SK-N-MC (cell line): ENCODE data around the gene TMPRSS9.
"Not testable (repeated sequence)": the region's sequence is repeated elsewhere in the genome, so short reads cannot be mapped to it uniquely, and the experiment has no call there.

Experiments
- DNase-seq: peaks from one replicate; pipeline ENCODE4 v3.0.0-alpha.2; 2011; ENCODE audit warnings: low read depth, low spot score
- H3K27ac ChIP-seq: fragments of 200-600 bp; sonication (generic); 2 replicates; pipeline ENCODE4 v1.5.1; 2016; ENCODE audit warnings: mixed run types
- H3K36me3 ChIP-seq: fragments of 200-600 bp; sonication (generic); 2 replicates; pipeline ENCODE4 v1.6.1; 2017; ENCODE audit warnings: antibody characterized with exemption, low read length, mixed read lengths; ENCODE audit not compliant: insufficient read depth
- H3K4me3 ChIP-seq: fragments of 200-600 bp; sonication (generic); 2 replicates; pipeline ENCODE4 v1.5.1; 2016
- H3K9ac ChIP-seq: fragments of 200-600 bp; sonication (generic); 2 replicates; pipeline ENCODE4 v1.8.0; 2017; ENCODE audit warnings: mixed run types, mixed read lengths; ENCODE audit not compliant: insufficient read length
- H3K9me3 ChIP-seq: fragments of 200-600 bp; sonication (generic); 2 replicates; pipeline ENCODE4 v1.6.1; 2017; ENCODE audit warnings: low read depth, mild to moderate bottlenecking, antibody characterized with exemption, low read length, moderate library complexity, mixed read lengths
- EZH2 ChIP-seq: fragments of 200-600 bp; sonication (generic); IDR thresholded peaks from one replicate; pipeline ENCODE4 v1.6.1; 2017; ENCODE audit warnings: antibody characterized with exemption
- FOXP2 ChIP-seq: optimal IDR thresholded peaks from 2 replicates; pipeline ENCODE3; 2011; ENCODE audit warnings: mild to moderate bottlenecking, moderate library complexity; ENCODE audit not compliant: insufficient read depth; ENCODE audit errors: extremely low read length, control extremely low read depth
- POLR2AphosphoS5 ChIP-seq: IDR thresholded peaks from 2 replicates; pipeline ENCODE4 v1.6.1; 2012; ENCODE audit warnings: mild to moderate bottlenecking, low read depth, low read length, borderline replicate concordance

The TMPRSS9 gene

GRCh38 chr19:2457394-2458037, 97.5 kb downstream of the TMPRSS9 start:
- peak overlapping the region; percentile 74 for H3K27ac ChIP-seq
- DNase-seq = no peak
- H3K4me3 ChIP-seq = peak overlapping the region; percentile 74
- no peaks in the 10 kb centered on the region for H3K9me3 ChIP-seq
- TF ChIP-seq EZH2 (no peak), POLR2AphosphoS5 (no peak)
- no peaks in the 10 kb centered on the region; the same call in 1 of the 2 replicates for H3K36me3 ChIP-seq
- peak overlapping the region; percentile 76 for H3K9ac ChIP-seq

DNA sequence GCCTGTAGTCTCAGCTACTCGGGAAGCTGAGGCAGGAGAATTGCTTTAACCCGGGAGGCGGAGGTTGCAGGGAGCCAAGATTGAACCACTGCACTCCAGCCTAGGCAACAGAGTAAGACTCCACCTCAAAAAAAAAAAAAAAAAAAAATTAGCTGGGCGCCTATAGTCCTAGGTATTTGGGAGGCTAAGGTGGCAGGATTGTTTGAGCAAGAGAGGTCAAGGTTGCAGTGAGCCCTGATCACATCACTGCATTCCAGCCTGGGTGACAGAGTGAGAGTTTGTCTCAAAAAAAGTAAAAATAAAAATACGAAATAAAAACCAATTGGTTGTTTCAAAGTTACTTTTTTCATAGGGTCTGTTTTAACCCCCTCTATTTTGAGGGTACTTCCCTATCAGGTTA, 98.0 kb downstream of the TMPRSS9 start:
- H3K36me3 ChIP-seq = no peaks in the 10 kb centered on the region; the same call in 1 of the 2 replicates
- DNase-seq = no peak
- H3K27ac ChIP-seq = no peak overlapping the region
- TF ChIP-seq EZH2 (no peak), FOXP2 (no peak), POLR2AphosphoS5 (no peak)
- no peaks in the 10 kb centered on the region for H3K9me3 ChIP-seq
- H3K9ac ChIP-seq = no peak overlapping the region
- H3K4me3 ChIP-seq = no peak overlapping the region

GRCh38 chr19:2458776-2459175, 98.7 kb downstream of the TMPRSS9 start:
- not testable (repeated sequence) for H3K27ac ChIP-seq, H3K36me3 ChIP-seq, H3K9ac ChIP-seq, DNase-seq, H3K9me3 ChIP-seq, H3K4me3 ChIP-seq

DNA sequence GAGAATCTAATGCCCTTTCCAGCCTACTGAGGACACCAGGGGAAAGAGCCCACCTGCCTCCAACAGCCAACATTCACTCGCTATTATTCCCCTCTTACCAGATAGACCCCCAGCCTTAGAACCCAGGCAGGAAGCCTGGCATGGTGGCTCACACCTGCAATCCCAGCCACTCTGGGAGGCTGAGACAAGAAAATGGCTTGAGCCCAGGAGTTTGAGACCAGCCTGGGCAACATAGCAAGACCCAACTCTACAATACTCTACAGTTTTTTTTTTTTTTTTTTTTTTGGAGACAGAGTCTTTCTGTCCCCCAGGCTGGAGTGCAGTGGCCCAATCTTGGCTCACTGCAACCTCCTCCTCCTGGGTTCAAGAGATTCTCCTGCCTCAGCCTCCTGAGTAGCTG, 100.2 kb downstream of the TMPRSS9 start:
- no peaks in the 10 kb centered on the region for H3K9me3 ChIP-seq
- DNase-seq = no peak
- no peak overlapping the region for H3K27ac ChIP-seq
- H3K36me3 ChIP-seq = no peaks in the 10 kb centered on the region
- no peak overlapping the region for H3K4me3 ChIP-seq
- H3K9ac ChIP-seq = no peak overlapping the region
- TF ChIP-seq POLR2AphosphoS5 (no peak), FOXP2 (no peak), EZH2 (no peak)

- DNase-seq = no peak
Measured at GRCh38 chr19:2461751-2462634, 101.9 kb downstream of the TMPRSS9 start.

DNA sequence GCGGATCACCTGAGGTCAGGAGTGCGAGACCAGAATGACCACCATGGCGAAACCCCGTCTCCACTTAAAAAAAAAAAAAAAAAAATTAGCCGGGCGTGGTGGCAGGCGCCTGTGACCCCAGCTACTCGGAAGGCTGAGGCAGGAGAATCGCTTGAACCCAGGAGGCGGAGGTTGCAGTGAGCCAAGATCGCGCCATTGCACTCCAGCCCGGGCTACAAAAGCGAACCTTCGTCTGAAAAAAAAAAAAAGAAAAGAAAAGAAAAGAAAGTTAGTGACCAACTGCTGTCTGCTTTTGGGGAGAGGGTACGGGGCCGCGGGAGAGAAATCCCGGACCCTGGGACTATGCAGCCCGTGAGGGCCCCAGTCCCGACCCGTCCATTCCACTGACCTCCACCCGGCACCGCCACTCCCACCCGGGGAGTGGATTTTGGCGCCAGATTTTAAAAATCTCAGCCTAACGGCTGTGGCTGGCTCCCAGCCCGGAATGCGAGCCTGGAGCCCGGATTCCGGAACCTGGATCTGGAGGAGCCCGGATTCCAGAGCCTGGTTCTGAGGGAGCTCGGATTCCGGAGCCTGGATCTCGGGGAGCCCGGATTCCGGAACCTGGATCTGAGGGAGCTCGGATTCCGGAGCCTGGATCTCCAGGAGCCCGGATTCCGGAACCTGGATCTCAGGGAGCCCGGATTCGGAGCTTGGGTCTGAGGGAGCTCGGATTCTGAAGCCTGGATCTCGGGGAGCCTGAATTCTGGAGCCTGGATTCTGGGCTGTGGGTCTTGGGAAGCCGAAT, 102.8 kb downstream of the TMPRSS9 start:
- no peak for TF ChIP-seq EZH2
- peak; percentile 29; the same call in 1 of the 2 replicates for TF ChIP-seq POLR2AphosphoS5
- TF ChIP-seq FOXP2 = no peak
- H3K36me3 ChIP-seq = no peaks in the 10 kb centered on the region
- H3K4me3 ChIP-seq = no peak overlapping the region
- H3K9me3 ChIP-seq = no peaks in the 10 kb centered on the region
- H3K27ac ChIP-seq = peak overlapping the region; percentile 78
- peak overlapping the region; percentile 57 for H3K9ac ChIP-seq
- peak; percentile 83 for DNase-seq

More at GRCh38 chr19:2461751-2462634, 101.9 kb downstream of the TMPRSS9 start:
- Histone ChIP-seq H3K4me3 (peak overlapping the region; percentile 76), H3K27ac (peak overlapping the region; percentile 78), H3K9me3 (no peaks in the 10 kb centered on the region), H3K9ac (peak overlapping the region; percentile 57), H3K36me3 (no peaks in the 10 kb centered on the region)
- TF ChIP-seq EZH2 = no peak
- TF ChIP-seq POLR2AphosphoS5 = no peak; the same call in 1 of the 2 replicates
- TF ChIP-seq FOXP2 = no peak

- not testable (repeated sequence) for H3K4me3 ChIP-seq, H3K9ac ChIP-seq, H3K9me3 ChIP-seq, H3K36me3 ChIP-seq, DNase-seq
- peak overlapping the region; percentile 72; the same call in 1 of the 2 replicates for H3K27ac ChIP-seq
Measured at GRCh38 chr19:2463694-2464093, 103.6 kb downstream of the TMPRSS9 start.

GRCh38 chr19:2464389-2464788, 104.3 kb downstream of the TMPRSS9 start:
- DNase-seq = no peak
- Histone ChIP-seq H3K4me3 (no peak overlapping the region), H3K27ac (no peak overlapping the region), H3K9ac (no peak overlapping the region), H3K36me3 (no peaks in the 10 kb centered on the region), H3K9me3 (no peaks in the 10 kb centered on the region)
- TF ChIP-seq FOXP2 (no peak), EZH2 (no peak), POLR2AphosphoS5 (no peak)
